Measurements from ENCODE around the gene PPP1R11.

DNA sequence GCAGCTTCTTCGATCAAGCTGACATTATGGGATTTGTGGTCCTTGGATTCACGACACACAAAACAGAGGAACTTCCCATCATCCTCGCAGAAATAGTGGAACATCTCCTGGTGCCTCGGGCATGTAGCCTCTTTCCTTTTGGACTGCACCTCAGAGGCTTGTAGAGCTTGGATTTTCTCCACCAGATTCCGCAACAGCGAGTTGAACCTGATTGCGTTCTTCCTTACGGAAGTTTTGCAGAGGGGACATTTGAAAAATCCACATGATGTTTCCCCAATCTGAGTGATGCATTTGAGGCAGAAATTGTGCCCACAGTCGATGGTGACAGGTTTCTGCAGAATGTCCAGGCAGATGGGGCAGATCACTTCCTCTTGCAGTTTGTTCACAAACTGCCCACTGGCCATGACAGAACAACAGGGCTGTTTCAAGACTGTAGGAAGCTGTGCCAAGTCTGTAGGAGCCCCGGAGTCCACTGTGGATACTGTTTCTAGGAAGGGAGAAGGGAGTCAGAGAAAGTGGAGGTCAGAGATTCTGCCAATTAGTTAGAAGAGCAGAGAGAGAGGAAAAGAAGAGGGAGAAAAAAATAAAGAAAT lies 45.5 kb downstream of the PPP1R11 start:
- TF ChIP-seq, protein P1, sequence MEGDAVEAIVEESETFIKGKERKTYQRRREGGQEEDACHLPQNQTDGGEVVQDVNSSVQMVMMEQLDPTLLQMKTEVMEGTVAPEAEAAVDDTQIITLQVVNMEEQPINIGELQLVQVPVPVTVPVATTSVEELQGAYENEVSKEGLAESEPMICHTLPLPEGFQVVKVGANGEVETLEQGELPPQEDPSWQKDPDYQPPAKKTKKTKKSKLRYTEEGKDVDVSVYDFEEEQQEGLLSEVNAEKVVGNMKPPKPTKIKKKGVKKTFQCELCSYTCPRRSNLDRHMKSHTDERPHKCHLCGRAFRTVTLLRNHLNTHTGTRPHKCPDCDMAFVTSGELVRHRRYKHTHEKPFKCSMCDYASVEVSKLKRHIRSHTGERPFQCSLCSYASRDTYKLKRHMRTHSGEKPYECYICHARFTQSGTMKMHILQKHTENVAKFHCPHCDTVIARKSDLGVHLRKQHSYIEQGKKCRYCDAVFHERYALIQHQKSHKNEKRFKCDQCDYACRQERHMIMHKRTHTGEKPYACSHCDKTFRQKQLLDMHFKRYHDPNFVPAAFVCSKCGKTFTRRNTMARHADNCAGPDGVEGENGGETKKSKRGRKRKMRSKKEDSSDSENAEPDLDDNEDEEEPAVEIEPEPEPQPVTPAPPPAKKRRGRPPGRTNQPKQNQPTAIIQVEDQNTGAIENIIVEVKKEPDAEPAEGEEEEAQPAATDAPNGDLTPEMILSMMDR (IDR thresholded peaks at IDR 0.05) = no peak
- TF ChIP-seq POLR2A (IDR thresholded peaks at IDR 0.05) = no peak

All from body of pancreas (tissue), 4 donors.